HG03460 (cell line): ENCODE results near the gene CDC42SE1.
A peak's percentile ranks its signal among the peaks of the same experiment; 100 is the strongest.

Experiments
- ATAC-seq: cut with Tn5 transposase; IDR thresholded peaks from one replicate; pipeline ENCODE4 v1.9.1; 2021; ENCODE audit not compliant: unreplicated experiment

Gene CDC42SE1

GRCh38 chr1:151054971-151055547 lies 4.4 kb downstream of the CDC42SE1 start:
- no peak for ATAC-seq

GRCh38 chr1:151051356-151052009 lies 7.9 kb downstream of the CDC42SE1 start:
- no peak for ATAC-seq

GRCh38 chr1:151050051-151050688 lies 9.3 kb downstream of the CDC42SE1 start:
- no peak for ATAC-seq

- ATAC-seq: no peak
Observed at GRCh38 chr1:151049458-151049857, 10.0 kb downstream of the CDC42SE1 start.

- no peak for ATAC-seq
Observed at GRCh38 chr1:151048645-151049032, 10.8 kb downstream of the CDC42SE1 start.

- peak; percentile 49 for ATAC-seq
Observed at GRCh38 chr1:151047925-151048644, 11.3 kb downstream of the CDC42SE1 start.

GRCh38 chr1:151047591-151047924 lies 11.9 kb downstream of the CDC42SE1 start, which contains the start of gene C1orf56:
C1orf56 (plus strand) TSS chr1:151047751; CDS start chr1:151047848, 97 bp downstream.
- peak; percentile 45 for ATAC-seq

- no peak for ATAC-seq
Observed at GRCh38 chr1:151043163-151043562, 16.3 kb downstream of the CDC42SE1 start.

- ATAC-seq: no peak
Observed at GRCh38 chr1:151039521-151039920, 19.9 kb downstream of the CDC42SE1 start.

GRCh38 chr1:151037032-151037431 lies 22.4 kb downstream of the CDC42SE1 start:
- ATAC-seq: no peak

GRCh38 chr1:151036356-151036755 lies 23.1 kb downstream of the CDC42SE1 start, which contains the start of gene BNIPL:
BNIPL (plus strand) TSS chr1:151036586; CDS start chr1:151036726, 140 bp downstream.
- ATAC-seq: no peak

GRCh38 chr1:151035167-151035566 lies 24.3 kb downstream of the CDC42SE1 start:
- no peak for ATAC-seq

- ATAC-seq: no peak
Observed at GRCh38 chr1:151032164-151032563, 27.3 kb downstream of the CDC42SE1 start.

- no peak for ATAC-seq
Observed at GRCh38 chr1:151026460-151026859, 33.0 kb downstream of the CDC42SE1 start.

- no peak for ATAC-seq
Observed at GRCh38 chr1:151024540-151025146, 34.8 kb downstream of the CDC42SE1 start.

GRCh38 chr1:151013518-151013917 lies 45.9 kb downstream of the CDC42SE1 start:
- no peak for ATAC-seq

GRCh38 chr1:151012684-151013471 lies 46.5 kb downstream of the CDC42SE1 start:
- ATAC-seq: no peak

GRCh38 chr1:151011154-151011850 lies 48.1 kb downstream of the CDC42SE1 start:
- ATAC-seq: no peak

- no peak for ATAC-seq
Observed at GRCh38 chr1:151010346-151010726, 49.1 kb downstream of the CDC42SE1 start.
